NK-92 (cell line): ENCODE measurements around the gene CCM2.
"Not testable (repeated sequence)": the region's sequence is repeated elsewhere in the genome, so short reads cannot be mapped to it uniquely, and the experiment has no call there.

ENCODE experiments used
- DNase-seq: peaks from one replicate; lab custom pipeline; 2025; ENCODE audit not compliant: unreplicated experiment; lab: John Stamatoyannopoulos, UW

The CCM2 gene

DNA sequence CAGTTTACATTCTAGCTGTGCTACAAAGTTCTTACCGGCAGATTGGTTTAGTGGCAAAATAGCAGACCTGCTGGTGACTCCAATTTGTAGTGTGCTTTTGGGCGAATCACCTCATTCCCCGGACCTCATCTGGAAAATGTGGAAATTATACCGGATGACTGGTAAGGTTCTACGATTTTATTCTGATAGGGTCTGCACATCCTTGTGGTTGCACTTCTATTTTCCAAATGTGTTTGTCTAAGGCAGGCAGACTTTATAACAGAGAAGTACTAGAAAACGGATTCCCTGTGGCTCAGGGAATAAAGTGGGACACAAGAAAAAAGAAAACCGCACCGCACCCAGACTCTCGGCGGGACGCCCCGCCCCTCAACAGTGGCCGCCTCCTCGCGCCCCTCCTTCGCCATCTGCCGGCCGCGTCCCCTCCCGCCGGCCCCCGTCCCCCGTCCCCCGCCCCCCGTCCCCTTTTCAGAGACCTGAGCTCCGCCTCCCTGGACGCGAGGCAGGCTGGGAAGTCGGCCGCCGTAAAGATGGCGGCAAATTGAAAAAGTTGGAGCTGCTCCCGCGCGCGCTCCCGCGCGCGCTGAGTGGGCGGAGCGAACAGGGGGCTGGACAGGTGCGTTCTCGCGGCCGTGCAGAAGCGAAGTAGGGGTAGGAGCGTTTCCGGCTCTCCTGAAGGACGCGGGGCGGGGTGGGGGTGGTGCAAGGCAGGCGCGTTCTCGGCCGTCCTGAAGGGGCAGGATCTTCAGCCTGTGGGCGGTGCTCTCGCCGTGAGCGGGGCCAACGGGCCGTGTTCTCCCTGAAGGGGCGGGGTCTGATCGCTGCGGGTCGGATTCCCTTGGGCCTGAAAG, 532 bp upstream of the CCM2 start:
- DNase-seq: peak; percentile 82

DNA sequence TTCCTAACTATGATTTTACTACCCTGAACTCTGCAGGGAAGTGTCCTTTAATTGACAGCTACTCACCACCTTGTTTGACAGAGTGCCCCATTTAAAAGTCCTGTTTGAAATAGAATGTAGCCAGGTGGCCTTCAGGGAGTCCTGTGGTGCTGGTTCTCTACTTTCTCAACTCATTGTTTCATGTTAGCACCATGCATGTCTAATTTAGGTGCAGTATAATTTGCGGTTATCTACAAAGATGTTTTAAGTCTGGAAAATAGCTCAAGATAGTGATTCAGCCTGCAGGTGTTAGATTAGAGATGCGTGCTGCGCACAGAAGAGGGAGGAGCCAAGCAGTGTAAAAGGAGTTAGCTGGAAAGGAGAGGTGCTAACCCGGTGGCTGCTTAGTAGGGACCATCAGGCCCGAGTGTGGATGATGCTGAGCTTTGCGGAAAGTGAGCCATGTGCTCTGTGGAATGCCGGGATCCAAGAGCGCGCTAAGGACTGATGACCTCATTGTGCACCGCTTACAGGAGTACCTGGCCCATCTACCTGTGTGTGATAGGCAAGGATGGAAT, 1.2 kb downstream of the CCM2 start:
- no peak for DNase-seq

- DNase-seq: no peak
These were observed 1.8 kb downstream of the CCM2 start for GRCh38 chr7:45001826-45002225.

DNA sequence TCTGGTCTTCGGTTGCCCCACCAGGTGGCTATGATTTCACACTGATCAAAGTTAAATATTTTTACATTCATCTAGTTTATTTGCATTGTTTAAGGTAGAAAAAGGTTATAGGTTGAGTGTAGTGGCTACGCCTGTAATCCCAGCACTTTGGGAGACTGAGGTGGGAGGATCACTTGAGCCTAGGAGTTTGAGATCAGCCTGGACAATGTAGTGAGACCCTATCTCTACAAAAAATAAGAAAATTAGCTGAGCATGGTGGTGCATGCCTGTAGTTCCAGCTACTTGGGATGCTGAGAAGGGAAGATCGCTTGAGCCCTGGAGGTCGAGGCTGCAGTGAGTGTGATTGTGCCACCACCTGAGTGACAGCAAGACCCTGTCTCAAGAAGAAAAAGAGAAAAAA, 3.8 kb downstream of the CCM2 start:
- no peak for DNase-seq

DNA sequence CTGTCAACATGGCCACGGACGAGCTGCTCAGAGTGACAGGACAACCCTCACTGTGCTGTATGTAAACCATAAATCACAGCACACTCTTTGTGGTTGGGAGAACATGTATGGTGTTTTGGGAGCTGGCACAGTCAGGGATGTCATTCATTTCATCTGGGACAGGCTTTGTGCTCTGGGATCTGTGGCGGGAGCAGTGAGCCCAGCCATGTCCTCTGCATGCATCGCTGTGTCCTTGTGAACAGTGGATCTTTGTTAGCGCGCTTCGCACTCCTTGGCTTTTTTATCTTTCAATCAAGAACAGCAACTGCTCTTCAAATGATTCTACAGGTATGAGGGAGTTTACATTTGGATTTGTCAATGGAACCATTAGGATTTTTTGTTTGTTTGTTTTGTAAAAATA, 7.1 kb downstream of the CCM2 start:
- no peak for DNase-seq

- DNase-seq: no peak
These were observed 7.7 kb downstream of the CCM2 start for GRCh38 chr7:45007571-45008328.

- no peak for DNase-seq
These were observed 13.5 kb downstream of the CCM2 start for GRCh38 chr7:45013465-45013967.

GRCh38 chr7:45015313-45015712, 15.3 kb downstream of the CCM2 start:
- no peak for DNase-seq

GRCh38 chr7:45017253-45017652, 17.3 kb downstream of the CCM2 start:
- no peak for DNase-seq

DNA sequence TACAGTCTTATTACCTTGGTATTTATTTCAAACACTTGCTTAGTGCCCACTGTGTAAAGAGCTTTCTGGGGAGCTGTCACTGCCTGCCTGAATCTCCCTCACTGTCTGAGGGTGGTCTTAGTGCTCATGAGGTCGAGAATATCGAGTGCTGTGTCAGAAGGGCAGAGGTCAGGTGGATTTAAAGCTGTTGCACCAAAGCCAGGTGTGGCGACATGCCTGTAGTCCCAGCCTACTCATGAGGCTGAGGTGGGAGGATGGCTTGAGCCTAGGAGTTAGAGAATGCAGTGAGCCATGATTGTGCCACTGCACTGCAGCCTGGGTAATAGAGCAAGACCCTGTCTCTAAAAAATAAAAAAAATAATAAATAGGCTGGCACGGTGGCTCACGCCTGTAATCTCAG, 20.9 kb downstream of the CCM2 start:
- DNase-seq: no peak

- no peak for DNase-seq
These were observed 21.7 kb downstream of the CCM2 start for GRCh38 chr7:45021604-45022296.

GRCh38 chr7:45024126-45024744, 24.2 kb downstream of the CCM2 start:
- no peak for DNase-seq

GRCh38 chr7:45025473-45025872, 25.5 kb downstream of the CCM2 start:
- DNase-seq: not testable (repeated sequence)

DNA sequence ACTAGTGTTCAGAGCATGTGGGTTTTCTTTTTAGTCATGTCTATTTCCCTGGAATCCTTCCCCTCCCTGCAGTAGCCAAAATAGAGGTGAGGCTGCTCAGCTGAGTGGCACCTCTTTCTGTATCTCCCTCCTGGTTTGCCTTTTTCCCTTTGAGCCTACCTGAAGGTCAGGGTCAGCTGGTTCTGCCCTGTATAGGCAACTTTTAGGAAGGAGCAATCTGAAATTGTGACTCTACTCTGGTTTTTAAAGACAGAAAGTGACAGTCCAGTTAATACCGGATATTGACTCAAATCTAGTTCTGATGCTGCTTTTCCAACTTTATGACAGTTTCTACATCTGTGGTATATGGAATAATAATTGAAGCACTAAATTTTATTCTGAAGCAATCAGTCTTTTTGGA, 26.0 kb downstream of the CCM2 start:
- no peak for DNase-seq

DNA sequence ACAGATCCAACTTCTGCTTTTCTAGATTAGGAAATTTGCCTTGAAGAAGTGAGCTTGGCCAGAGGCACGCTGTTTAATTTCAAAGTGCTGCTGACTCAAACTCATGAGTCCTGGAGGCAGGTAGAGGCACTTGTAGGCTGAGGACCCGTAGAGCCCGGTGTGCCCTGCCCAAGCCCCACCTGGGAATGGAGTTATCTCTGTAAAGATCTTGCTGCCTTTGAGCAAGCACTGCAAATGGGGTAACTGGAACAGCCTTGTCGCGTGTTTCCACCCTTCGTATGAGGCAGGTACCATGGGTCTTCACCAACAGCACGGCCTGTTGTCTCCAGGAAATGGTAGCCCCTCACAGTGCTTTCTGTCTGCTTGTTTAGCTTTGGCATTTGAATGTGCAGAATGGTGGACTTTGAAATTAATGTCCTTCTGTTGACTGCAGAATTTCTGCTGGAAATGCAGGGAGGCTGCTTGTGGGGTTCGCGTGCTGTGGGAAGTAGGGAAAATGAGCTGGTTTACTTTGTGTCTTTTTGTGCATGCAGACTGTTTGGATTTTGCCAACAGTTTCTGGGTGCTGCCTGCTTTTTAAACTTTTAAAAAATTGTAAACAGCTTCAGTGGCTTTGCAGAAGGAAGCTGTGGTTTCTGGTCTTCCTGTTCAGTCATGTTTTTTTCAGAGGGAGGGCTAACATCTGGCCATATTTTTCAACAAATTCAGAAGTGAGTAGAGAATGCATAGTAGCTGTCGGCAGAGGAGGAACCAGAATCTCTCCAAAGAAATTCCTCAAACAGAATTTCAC, 27.2 kb downstream of the CCM2 start:
- no peak for DNase-seq

GRCh38 chr7:45027774-45028114, 27.7 kb downstream of the CCM2 start:
- DNase-seq: no peak

GRCh38 chr7:45028138-45028919, 28.3 kb downstream of the CCM2 start:
- no peak for DNase-seq

DNA sequence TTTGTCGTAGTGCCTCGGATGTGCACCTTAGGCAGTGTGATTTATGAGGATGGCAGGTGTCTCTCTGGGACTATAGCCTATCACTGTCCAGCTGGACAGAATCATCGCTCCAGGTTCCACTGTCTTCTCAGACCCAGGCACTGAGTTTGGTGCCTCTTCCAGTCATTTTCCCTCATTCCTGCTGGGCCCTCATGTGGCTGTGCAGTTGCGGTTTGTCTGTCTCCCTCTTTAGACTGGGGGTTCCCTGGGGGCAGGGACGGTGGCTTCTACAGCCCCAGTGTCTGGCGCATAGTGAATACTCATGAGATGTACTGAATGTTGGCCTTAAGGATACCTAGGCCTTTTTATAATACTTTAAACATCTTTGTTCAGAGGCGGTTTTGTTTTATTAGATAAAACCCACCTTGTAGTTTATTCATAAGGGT, 28.9 kb downstream of the CCM2 start:
- no peak for DNase-seq

- no peak for DNase-seq
These were observed 31.8 kb downstream of the CCM2 start for GRCh38 chr7:45031829-45032228.
